ENCODE data around the gene KCNK3. TPM values are rescaled to one million over a fixed set of nuclear protein-coding genes. Genes with fewer than 3 reads are reported as not detected.

The KCNK3 gene
- total RNA-seq, 1 experiment from 2014 or later = 0.09 TPM

- Histone ChIP-seq H3T11ph (ENCODE audit: low read length) (no peak overlapping the region), H3K79me2 (ENCODE audit: insufficient read depth, low read length) (no peaks in the 10 kb centered on the region), H3K27ac (ENCODE audit: insufficient read length, low read depth, low read length) (no peak overlapping the region), H3K56ac (ENCODE audit: insufficient read length, low read depth, low read length) (no peak overlapping the region), H4K91ac (ENCODE audit: insufficient read length, low read depth, low read length) (no peak overlapping the region), H3K23ac (ENCODE audit: insufficient read length, low read depth, low read length) (no peak overlapping the region), H2BK12ac (ENCODE audit: insufficient read length, low read depth, low read length) (no peak overlapping the region), H2AK5ac (ENCODE audit: insufficient read length, low read length) (no peak overlapping the region), H2BK120ac (ENCODE audit: low read depth, low read length, poor library complexity, severe bottlenecking) (no peak overlapping the region), H3K4me2 (ENCODE audit: insufficient read depth, insufficient read length, low read length) (no peak overlapping the region), H3K27me3 (ENCODE audit: insufficient read depth, low read length) (peaks cover 4% of the 10 kb centered on the region; the same call in 1 of the 2 replicates), H3K14ac (ENCODE audit: insufficient read depth, low read length) (no peak overlapping the region; the same call in 1 of the 2 replicates), H4K8ac (replicated peaks; ENCODE audit: insufficient read length, low read depth, low read length) (no peak overlapping the region), H3K4me1 (ENCODE audit: insufficient read depth, low read length) (peaks cover 11% of the 10 kb centered on the region), H2AFZ (ENCODE audit: low read length) (no peak overlapping the region), H3K9ac (ENCODE audit: extremely low read depth, insufficient read length, low read length) (no peak overlapping the region), H2BK15ac (ENCODE audit: low read depth, low read length) (no peak overlapping the region), H3K9me3 (ENCODE audit: control insufficient read depth, low read depth, low read length) (no peaks in the 10 kb centered on the region), H4K20me1 (ENCODE audit: control insufficient read depth, insufficient read depth, insufficient read length) (no peaks in the 10 kb centered on the region), H3K79me1 (ENCODE audit: insufficient read depth, low read depth, low read length, poor library complexity, severe bottlenecking) (no peaks in the 10 kb centered on the region), H3K18ac (ENCODE audit: insufficient read length, low read depth, low read length) (no peak overlapping the region), H3K23me2 (ENCODE audit: insufficient read length, low read depth, low read length, poor library complexity, severe bottlenecking) (no peaks in the 10 kb centered on the region), H2BK20ac (ENCODE audit: low read depth, low read length, poor library complexity, severe bottlenecking) (no peak overlapping the region), H2BK5ac (ENCODE audit: insufficient read length, low read length) (no peak overlapping the region), H4K5ac (ENCODE audit: insufficient read length, low read depth, low read length) (no peak overlapping the region), H3K4ac (ENCODE audit: low read depth, low read length) (no peak overlapping the region)
- DNase-seq = no peak
- TF ChIP-seq, protein P1, sequence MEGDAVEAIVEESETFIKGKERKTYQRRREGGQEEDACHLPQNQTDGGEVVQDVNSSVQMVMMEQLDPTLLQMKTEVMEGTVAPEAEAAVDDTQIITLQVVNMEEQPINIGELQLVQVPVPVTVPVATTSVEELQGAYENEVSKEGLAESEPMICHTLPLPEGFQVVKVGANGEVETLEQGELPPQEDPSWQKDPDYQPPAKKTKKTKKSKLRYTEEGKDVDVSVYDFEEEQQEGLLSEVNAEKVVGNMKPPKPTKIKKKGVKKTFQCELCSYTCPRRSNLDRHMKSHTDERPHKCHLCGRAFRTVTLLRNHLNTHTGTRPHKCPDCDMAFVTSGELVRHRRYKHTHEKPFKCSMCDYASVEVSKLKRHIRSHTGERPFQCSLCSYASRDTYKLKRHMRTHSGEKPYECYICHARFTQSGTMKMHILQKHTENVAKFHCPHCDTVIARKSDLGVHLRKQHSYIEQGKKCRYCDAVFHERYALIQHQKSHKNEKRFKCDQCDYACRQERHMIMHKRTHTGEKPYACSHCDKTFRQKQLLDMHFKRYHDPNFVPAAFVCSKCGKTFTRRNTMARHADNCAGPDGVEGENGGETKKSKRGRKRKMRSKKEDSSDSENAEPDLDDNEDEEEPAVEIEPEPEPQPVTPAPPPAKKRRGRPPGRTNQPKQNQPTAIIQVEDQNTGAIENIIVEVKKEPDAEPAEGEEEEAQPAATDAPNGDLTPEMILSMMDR (conservative IDR thresholded peaks at IDR 0.05) = no peak
- Mint-ChIP-seq H3K36me3 (ENCODE audit: insufficient read depth in 1 of 3, low read depth in 3 of 3) (peaks cover 4 to 10% (median 5%) of the 10 kb centered on the region in 3 experiments; a peak in 5 of 7 replicates), H3K27ac (no peak overlapping the region), H3K4me1 (peaks cover 56 to 63% of the 10 kb centered on the region in 2 experiments), H3K27me3 (ENCODE audit: low read depth) (peaks cover 52% of the 10 kb centered on the region), H3K4me3 (no peak overlapping the region; a peak in 1 of 5 replicates), H3K9me3 (peaks cover 8 to 9% of the 10 kb centered on the region in 2 experiments)
- no CpG with 5 or more reads among the region's 4 CpGs for WGBS (ENCODE audit: extremely low coverage, insufficient read length, low lambda C conversion rate)
Measured at GRCh38 chr2:26754972-26755670, 62.6 kb downstream of the KCNK3 start.

Data from H9 (cell line).